ENCODE data around the gene CATSPER3.
A peak's percentile ranks its signal among the peaks of the same experiment; 100 is the strongest.

The CATSPER3 gene

GRCh38 chr5:135012033-135012588, 44.4 kb downstream of the CATSPER3 start:
- DNase-seq, result no peak

GRCh38 chr5:135012951-135013391, 45.3 kb downstream of the CATSPER3 start:
- no peak for DNase-seq

- DNase-seq, result no peak
These were observed 45.7 kb downstream of the CATSPER3 start for GRCh38 chr5:135013445-135013844.

GRCh38 chr5:135013947-135014570, 46.4 kb downstream of the CATSPER3 start:
- no peak for DNase-seq

GRCh38 chr5:135015942-135016341, 48.2 kb downstream of the CATSPER3 start:
- DNase-seq, result no peak

- DNase-seq, result no peak
These were observed 49.2 kb downstream of the CATSPER3 start for GRCh38 chr5:135016861-135017290.

GRCh38 chr5:135018457-135018856, 50.8 kb downstream of the CATSPER3 start:
- DNase-seq, result no peak

GRCh38 chr5:135019314-135019713, 51.6 kb downstream of the CATSPER3 start:
- no peak for DNase-seq

- no peak for DNase-seq
These were observed 52.6 kb downstream of the CATSPER3 start for GRCh38 chr5:135020111-135020895.

- DNase-seq, result no peak
These were observed 57.4 kb downstream of the CATSPER3 start for GRCh38 chr5:135024956-135025729.

GRCh38 chr5:135025730-135026644, 58.3 kb downstream of the CATSPER3 start:
- DNase-seq, result no peak

- no peak for DNase-seq
These were observed 59.0 kb downstream of the CATSPER3 start for GRCh38 chr5:135026645-135027265.

GRCh38 chr5:135027266-135027696, 59.6 kb downstream of the CATSPER3 start:
- DNase-seq, result no peak

GRCh38 chr5:135027697-135028615, 60.2 kb downstream of the CATSPER3 start:
- DNase-seq, result no peak

- DNase-seq, result peak; percentile 20
These were observed 61.2 kb downstream of the CATSPER3 start for GRCh38 chr5:135028791-135029476.

GRCh38 chr5:135029477-135030122, 61.9 kb downstream of the CATSPER3 start:
- no peak for DNase-seq

GRCh38 chr5:135030123-135030955, 62.6 kb downstream of the CATSPER3 start:
- no peak for DNase-seq

Measured in fibroblast of skin of right quadriceps (primary cell).